GM18870 (cell line): ENCODE results near the gene DGKG.

Experiments used
- ATAC-seq: cut with Tn5 transposase; IDR thresholded peaks from one replicate; pipeline ENCODE4 v1.9.1; 2021; ENCODE audit warnings: moderate library complexity; ENCODE audit not compliant: unreplicated experiment

Gene DGKG

DNA sequence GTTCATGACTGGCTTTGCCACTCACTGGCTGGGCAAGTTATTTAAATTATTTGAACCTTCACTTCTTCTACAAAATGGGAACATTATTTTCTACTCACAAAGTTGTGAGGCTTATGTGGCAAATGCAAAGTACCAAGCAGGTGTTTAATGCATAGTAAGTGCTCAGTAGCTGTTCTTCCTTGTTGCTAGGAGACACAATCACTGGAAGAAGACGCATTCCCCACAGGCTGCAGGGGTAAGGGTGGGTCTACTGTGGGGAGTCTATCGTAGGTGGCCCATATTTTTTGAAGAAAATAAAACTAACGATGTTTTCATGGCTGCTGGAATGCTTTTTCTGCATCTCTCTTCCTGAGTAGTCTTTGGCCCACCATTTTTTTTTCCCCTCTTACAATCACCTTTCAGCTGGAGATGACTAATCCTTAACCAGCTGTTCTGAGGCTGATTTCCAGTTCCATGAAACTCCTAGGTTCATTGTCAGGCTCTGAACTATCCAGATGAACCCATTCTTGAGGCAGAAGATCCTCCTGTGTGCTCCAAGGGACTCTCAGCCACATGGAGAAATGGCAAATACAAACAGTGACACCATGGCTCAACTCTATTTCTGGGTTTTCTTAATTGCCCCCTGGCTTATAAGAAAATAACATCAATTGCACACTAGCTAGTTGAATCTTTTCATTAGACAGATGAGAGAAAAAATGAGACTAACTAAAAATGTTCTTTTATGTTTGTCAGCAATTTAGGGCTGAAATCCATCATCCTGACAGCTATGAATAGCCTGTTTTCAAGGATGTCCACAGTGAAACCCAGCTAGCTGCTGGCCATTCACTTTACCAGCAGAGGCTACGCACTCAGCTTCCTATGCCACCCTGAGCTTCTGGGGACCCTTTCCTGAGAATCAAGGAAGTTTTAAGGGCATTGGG is 144.9 kb downstream of the DGKG start:
- no peak for ATAC-seq

DNA sequence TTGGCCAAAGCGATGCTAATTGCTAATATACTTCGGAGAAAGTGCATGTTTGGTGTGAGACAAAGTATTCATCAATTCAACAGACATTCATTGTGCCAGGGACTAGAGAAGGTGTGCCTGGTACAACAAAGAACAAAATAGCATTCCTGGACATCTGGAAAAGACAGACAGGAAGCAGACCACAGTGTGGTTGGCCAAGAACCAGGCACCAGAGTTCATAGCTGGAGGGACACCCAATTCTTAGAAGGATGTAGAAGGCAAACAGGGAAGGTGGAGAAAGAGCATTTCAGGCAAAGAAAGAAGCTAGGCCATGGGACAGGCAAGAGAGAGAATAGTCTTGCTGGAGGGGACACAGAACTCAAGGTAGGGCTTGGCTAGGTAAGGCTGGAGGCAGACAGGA is 147.4 kb downstream of the DGKG start:
- ATAC-seq, result no peak

DNA sequence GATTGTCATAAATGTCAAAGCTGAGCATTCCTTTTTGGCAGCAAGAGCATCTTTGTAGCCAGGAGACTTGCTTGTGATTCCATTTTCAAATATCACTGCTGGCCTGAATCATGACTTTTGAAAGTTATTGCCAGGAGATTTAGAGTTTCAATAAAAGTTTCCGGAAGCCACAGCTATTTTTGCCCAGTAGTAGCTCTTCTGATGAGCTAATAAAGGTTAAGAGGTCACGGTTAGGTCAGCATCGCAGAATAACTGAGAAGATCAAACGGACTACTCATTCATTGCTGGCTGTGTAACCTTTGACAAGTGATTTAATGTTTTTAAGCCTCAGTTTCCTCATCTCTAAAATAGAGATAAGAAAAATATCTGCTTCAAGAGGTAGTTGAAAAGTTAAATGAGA is 148.1 kb downstream of the DGKG start:
- ATAC-seq, result no peak

DNA sequence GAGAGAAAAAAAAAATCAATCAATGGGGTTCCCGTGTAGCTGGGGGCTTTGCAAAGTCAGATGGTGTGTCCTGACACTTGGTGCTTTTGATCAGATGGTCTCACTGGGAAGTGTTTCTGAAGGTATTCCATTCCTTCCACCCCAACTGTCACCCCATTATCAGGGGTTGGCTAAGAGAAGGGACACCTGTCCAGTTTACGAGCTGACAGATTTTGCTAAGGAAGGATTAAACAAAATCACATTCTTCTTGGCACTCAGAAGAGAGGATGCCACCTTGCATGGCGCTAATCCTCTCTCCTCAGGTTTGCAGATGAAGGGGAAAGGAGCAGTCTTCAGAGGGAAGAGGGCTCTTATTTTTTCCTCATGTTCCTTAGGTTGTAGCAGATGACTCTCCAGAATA is 149.4 kb downstream of the DGKG start:
- ATAC-seq, result no peak

DNA sequence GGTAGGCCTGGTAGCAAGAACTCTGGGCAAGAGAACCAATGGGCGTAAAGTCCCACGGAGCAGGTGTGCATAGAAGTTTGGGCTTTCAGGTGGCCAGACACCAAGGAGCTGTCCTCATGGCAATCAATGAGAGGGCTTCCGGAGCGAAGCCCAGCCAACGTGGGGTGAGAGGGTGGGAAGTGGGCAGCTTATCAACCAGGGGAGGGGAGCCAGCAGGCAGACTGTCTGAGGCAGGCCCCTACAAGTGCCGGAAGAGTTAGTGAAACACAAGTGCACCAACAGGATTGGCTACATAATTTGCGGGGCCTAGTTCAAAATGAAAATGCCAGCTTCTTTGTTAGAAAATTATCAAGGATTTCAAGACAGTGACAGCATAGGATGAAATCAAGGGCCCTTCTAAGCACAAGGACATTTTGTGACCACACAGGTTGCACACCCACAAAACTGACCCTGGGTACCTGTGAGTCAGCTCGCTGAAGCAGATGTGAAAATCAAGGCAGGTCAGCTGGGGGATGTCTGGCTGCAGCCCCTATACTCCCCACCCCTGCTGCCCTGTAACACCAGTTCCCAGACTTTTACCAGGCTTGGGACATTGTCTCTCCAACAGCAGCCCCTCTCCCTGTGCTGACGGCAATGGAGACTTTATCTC is 151.1 kb downstream of the DGKG start:
- ATAC-seq, result no peak

DNA sequence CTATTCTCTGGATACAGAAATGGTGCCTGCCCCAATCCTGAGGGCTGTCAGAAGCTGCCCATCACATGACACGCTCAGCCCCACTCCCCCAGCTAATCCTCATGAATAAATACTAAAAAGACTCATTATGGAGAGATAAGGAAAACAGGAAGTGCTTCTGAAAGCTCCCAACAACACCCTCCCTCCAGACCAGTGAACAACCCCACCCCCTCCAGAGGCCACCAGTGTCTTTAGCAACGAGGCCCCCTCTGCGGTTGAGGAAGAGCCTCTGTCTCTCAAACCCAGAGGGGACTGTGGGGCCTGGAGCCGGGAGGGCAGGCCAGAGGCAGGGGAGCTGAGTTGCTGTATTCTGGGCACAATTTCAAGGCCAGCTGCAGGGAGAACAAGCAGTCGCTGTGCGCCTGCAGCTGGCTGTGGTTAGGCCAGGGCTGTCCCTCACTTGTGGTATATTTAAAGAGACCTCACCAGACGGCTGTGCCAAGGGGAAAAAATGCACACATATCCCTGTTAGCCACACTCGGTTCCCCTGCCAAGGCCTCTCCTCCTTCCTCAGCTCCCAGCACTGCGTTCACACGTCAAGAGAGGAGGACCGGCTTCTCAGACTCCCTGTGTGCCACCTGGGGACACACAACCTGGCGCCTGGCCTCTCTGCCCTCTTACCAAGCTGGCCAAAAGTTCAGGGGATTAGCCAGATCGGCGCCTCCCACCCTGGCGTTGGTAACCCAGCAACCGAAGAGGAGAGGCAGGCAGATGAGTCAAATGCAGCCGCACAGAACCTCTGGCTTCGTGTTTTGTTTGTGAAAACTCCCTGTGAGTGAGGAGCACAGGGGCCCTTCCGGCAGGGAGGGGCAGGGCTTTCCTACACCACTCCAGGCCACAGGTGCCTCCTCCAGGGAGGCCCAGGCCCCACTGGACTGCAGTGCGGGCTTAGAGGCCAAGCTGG is 152.0 kb downstream of the DGKG start:
- no peak for ATAC-seq

DNA sequence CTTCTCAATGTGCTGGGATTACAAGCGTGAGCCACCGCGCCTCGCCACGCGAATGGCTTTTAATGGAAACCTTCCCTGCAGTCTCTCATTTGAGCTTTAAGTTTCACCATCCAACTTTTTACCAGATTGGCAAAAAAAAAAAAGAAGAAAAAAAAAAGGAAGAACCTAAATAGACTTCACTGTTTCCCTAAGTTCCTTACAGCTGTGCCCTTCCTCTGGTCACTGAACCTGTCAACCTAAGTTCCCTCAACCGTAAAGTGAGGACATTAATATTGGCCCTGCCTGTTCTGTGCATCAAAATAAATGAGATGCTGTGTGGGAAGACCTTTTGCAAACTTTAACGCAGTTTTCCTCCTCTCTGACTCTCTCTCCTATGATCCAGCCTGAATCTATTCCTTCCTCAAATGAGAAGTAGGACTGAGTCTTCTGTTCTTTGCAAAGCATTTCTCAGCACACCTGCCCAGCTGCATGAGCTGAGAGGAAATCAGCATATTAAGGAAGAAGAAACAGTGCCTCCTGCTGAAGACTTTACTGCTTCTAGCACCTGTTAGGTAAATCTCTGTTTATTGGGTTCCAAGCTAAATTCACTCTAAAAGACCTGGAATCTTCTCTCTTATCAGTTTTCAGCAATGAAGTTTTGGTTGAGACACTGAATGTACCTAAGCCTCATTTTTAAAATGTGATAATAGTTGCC is 153.6 kb downstream of the DGKG start:
- ATAC-seq, result no peak

DNA sequence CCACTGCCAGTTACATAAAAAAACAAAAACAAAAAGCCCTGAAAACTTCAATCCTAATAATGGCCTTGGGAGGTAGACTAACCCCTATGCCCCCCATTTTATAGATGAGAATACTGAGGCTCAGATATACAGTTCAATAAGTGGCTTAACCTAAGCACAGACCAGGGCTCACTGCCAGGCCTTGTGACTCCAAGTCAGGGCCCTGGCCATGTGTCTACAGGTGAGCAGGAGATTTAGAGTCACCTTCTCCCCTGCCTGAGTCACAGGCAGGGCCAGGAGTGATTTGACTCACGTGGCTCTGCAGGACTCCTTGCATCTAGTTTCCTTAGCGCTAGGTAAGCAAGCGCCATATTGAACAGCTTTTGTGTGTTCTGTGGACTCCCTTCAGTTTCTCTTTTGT is 154.5 kb downstream of the DGKG start:
- no peak for ATAC-seq

DNA sequence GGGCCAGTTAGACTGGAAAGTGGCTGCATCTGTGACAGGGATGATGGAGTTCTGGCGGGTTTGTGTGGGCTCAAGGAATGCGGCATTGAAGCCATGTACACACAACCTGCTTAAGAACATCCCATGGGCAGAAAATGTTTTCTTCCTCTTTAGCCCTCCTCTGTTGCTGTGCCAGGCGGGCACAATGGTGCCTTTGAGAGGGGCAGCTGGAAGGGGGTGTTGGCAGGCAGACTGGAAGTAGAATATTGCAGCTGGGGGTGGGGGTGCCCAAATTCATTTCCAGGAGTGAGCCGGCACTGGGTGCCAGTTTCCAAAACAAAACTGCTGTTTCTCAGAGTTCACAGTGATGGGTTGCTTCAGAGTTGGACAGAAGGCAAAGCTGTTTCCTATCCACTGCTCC is 161.3 kb downstream of the DGKG start:
- no peak for ATAC-seq

DNA sequence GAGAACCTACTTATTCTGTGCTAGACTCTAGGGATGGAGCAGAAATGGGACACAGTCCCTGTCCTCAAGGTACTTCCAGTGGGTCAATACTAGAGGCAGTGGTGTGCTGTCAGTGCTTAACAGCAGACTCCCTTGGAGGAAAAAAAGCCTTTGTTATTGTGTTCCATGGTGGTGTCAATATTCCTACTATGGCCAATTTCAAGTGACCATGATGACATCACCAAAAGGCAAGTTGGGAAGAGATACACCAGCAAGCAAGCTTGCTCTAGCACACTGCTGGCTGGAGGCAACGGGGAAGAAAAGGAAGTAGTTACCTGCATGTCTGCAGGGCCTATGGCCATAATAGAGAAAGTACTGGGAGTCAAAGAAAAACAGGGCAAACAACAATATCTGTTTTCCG is 163.6 kb downstream of the DGKG start:
- ATAC-seq, result no peak

DNA sequence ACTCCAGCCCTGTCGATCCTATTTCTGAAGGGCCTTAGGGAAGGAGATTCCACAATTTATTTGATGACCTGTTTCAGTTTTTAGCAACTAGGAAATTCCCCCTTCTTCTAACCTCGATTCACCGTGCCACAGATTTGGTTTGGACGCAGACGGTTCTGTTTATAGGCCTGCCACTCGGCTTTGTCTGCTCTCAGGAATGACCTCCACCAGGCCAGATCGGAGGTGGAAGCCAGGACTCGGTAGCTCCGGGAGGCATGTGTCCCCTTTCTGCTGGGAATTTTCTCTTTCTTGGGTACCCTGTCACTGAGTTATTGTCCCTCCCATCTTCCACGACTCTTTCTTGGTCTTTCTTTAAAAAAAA is 167.6 kb downstream of the DGKG start:
- ATAC-seq, result no peak

DNA sequence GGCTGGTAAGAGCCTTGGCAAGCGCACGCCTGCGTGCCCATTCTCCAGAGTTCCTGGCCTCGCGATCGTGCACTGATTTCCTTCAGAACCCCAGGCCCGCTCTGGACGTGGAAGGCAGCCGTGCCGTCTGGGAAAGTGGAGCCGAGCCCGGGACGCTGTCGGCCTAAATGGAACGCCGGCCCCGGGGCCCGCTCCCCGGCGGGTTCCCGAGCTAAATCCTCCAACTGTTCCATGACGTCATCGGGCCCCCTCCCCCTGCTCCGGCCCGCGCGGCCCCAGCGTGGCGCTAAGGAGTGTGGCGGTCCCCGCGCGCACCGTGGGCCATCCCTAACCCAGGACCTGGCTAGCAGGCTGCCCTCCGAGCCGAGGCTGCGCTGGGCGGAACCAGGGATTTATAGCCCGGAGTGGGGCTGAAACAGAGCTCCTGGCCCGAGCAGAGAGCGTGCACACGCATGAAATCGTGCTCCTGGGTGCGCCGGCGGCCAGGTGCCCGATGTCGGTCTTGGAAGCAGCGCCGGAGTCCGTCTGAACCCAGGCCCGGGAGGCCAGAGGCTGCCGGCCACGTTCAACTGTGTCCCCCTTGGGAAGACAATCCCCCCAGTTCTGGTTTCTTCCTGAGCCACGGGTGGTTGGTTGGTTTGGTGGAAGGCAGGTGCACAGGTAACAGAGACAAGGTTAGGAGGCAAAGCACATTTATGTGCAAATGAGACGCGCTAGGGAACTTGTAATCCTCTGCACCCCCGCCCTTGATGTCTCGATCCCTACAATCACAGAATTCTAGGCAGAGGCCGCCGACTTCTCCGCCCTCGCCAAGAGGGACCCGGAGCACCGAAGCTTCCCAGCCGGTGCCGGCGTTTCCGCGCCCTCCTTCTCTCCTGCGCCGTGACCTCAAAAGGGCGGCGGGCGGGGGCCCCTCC is 168.2 kb downstream of the DGKG start:
- no peak for ATAC-seq

DNA sequence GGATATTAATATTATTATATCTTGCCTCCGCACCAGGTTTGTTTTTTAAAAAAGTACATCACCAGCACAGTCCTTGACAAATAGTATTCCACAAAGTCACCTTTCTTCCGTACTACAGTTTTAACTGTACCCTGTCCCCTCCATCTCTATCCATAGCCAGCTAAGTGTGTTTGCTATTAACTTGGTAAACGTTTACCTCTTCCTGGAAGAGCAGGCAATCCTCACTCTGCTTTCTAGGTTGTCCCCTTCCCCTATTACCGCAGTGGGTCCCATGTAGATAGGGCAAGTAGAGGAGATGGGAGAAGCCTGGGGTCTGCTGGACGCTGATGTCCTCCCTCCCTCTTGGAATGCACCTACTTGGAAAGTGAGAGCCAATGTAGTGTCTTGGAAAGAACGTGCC is 169.2 kb downstream of the DGKG start:
- ATAC-seq, result no peak

DNA sequence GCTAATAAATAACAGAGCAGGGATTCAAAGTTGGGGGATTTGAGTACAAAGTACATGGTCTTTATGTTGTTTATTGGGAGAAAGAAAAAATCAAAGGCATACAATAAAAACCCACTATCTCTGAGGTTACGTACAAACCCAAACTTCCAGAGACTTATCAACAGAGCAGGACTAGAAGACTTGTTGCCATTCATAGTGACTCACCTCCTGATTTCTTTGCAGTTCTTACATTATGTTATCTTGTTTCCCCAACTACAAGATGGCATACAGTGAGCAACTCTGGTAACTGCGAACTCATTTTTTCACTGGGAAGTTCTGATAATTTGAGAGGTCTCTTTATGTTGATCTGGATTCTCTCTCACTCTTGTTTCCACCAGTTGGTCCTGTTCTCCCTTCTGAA is 172.5 kb downstream of the DGKG start:
- ATAC-seq, result no peak

DNA sequence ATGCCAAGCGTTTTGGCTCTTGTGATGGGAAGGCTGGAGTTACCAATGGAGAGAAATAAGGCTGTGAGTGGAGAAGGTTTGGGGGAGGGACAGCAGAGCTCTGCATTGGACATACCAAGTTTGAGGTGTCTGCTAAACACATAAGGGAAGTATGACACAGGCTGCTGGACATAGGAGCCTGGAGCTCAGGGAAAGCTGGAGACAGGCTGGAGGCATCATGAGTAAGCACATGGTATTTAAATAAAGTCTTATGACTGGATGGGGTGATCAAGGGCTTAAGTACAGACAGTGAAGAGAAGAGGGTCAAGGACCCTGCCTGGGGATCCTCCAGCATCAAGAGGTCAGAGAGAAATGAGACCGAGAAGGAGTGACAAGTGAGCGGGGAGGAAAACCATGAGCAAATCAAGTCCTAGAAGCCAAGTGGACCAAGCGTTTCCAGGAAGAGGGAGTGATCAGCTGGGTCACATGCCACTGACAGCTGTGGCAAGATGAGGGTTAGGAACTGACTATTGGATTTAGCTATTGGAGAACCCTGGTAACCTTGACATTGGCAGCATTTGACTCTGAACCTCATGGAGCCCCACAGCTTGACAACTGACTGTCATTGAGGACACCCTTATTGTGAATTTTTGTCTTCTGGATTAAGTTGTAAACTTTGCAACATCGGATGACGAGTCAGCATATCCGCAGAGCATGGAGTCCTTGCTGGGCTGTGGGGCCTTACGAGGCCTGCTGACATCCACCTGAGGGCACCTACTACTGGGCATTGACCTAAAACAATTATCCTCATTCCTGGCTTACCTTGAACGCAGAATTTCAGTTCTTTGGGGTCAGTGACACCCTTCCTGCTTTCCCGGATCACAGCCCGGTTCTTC is 174.4 kb downstream of the DGKG start:
- no peak for ATAC-seq

DNA sequence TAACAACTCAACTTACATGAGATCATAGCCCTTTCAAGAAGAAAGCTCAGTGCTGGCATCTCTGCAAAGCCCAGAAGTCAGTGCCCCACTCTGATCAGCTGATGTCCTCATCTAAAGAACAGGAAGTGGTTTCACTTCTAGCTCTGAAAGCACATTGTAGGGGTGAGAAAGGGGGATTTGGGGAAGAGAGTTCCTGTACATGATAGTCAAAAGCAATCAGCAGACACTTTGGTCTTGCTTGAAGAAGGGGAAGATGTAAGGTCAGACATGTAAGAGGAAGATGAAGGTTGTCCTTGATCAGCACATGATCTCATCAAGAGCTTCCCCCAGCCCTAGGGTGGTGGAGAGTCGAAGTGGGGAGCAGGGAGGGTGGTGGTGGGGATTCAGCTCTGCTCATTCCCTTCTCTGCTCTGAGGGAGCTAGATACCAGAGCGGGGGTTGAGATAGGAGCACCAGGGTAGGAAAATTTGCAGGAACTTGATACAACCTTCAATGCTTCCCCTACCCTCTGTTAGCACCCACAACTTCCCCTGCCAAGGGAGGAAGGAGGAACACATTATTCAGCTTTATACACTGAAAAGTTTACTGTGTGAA is 176.7 kb downstream of the DGKG start:
- peak; percentile 48 for ATAC-seq

DNA sequence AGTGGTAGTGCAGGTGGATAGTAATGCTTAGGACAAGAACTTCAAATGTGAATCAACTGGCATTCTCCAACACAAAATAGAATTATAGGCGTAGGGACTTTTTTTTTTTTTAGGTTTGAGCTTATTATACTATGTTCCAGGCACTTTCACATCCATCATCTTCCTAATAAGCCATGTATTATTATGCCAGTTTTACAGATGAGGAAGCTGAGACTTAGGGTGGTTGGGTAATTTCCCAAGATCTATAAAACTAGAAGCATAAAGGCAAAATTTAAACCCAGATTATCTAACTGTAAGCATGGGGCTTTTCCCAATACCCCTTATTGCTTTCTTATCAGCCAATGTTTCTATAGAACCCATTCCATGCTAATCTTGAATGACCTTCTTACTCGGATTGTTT is 178.0 kb downstream of the DGKG start:
- ATAC-seq, result no peak

DNA sequence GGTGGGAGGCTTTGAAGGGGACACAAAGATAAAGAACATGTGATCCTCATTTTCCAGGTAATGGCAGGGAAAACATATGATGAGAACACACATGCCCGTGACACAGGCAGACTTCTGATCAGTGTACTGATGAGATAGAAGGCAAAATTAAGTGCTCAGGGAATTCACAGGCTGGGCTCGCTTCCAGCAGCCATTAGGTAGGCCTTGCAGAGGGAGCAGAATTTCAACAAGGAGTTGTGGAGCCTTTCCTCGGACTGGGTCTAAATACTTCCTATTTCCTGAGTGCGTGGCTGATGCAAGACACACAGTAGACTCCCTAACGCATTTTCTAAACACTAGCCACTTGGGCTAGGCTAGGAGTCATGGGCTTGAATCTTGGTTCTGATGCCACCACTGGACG is 179.2 kb downstream of the DGKG start:
- ATAC-seq, result no peak

DNA sequence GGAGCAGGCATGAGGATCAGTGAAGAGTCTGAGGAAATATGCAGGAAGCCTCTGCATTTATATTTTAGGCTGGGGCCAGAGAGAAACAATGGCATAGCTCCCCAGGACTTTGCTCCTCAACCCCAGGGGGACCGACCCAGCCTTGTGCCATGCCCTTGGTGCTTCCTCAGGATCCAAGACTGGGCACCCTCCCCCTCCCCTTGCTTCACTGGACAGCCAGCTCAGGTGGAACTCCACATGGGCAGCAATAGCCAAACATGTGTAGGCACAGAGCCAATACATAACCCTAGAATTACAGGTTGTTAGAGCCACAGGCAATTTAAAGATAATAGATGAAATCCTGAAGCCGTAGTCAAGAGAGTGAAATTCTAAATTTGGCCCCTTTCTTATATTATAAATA is 180.1 kb downstream of the DGKG start:
- ATAC-seq, result no peak
